Keratinocyte (primary cell): ENCODE measurements around the gene SLFN5. TPM values are rescaled to one million over a fixed set of nuclear protein-coding genes. Genes with fewer than 3 reads are reported as not detected.

ENCODE experiments used
- DNase-seq: peaks from one replicate; pipeline ENCODE4 v3.0.0-alpha.2; 2011; ENCODE audit warnings: low read depth, missing footprints, low spot score
- FAIRE-seq: peaks from 2 replicates; lab custom pipeline; 2011; peaks lifted over from hg19 to GRCh38; lab: Jason Lieb, UNC
- H2AFZ ChIP-seq: 2 replicates; pipeline ENCODE4 v1.6.0; 2012; ENCODE audit warnings: low read length, control low read depth, inconsistent platforms; ENCODE audit not compliant: control insufficient read depth
- H3K27ac ChIP-seq: 2 replicates; pipeline ENCODE4 v1.5.1; 2011; ENCODE audit warnings: low read length; ENCODE audit not compliant: control insufficient read depth, insufficient read depth
- H3K27me3 ChIP-seq: 3 replicates; pipeline ENCODE4 v1.6.0; 2011; ENCODE audit warnings: low read length; ENCODE audit not compliant: control insufficient read depth, insufficient read depth; ENCODE audit errors: extremely low read depth
- H3K36me3 ChIP-seq, 2 experiments: 2 replicates in 1 of 2; 3 replicates in 1 of 2; pipeline ENCODE4 v1.5.1; 2011; ENCODE audit warnings: low read length in 2 of 2, mild to moderate bottlenecking in 1 of 2; ENCODE audit not compliant: control insufficient read depth in 2 of 2, insufficient read depth in 2 of 2; ENCODE audit errors: extremely low read depth in 1 of 2
- H3K4me1 ChIP-seq: 3 replicates; pipeline ENCODE4 v1.5.1; 2011; ENCODE audit warnings: low read length; ENCODE audit not compliant: control insufficient read depth, insufficient read depth; ENCODE audit errors: extremely low read depth
- H3K4me2 ChIP-seq: 3 replicates; pipeline ENCODE4 v1.6.0; 2011; ENCODE audit warnings: low read depth, low read length; ENCODE audit not compliant: control insufficient read depth, insufficient read depth; ENCODE audit errors: extremely low read depth
- H3K4me3 ChIP-seq, 3 experiments: fragments of 200-600 bp in 1 of 3; sonication (generic) in 1 of 3; 2 replicates in 2 of 3; 3 replicates in 1 of 3; pipeline ENCODE4 v1.5.1; 2011 to 2016; ENCODE audit warnings: low read length in 3 of 3, mild to moderate bottlenecking in 3 of 3, control low read depth in 2 of 3, inconsistent platforms in 1 of 3, low read depth in 1 of 3, mixed read lengths in 1 of 3, mixed run types in 1 of 3, moderate library complexity in 1 of 3; ENCODE audit not compliant: control insufficient read depth in 2 of 3, insufficient read depth in 2 of 3; ENCODE audit errors: extremely low read depth in 1 of 3
- H3K79me2 ChIP-seq: 2 replicates; pipeline ENCODE4 v1.6.0; 2012; ENCODE audit warnings: low read length; ENCODE audit not compliant: control insufficient read depth, insufficient read depth
- H3K9ac ChIP-seq: 3 replicates; pipeline ENCODE4 v1.6.0; 2011; ENCODE audit warnings: low read length; ENCODE audit not compliant: control insufficient read depth, insufficient read depth; ENCODE audit errors: extremely low read depth
- H3K9me1 ChIP-seq: 3 replicates; pipeline ENCODE4 v1.6.0; 2011; ENCODE audit warnings: low read length; ENCODE audit not compliant: control insufficient read depth, insufficient read depth; ENCODE audit errors: extremely low read depth
- H3K9me3 ChIP-seq: 2 replicates; pipeline ENCODE4 v1.5.1; 2012; ENCODE audit warnings: low read depth, low read length; ENCODE audit not compliant: control insufficient read depth
- H4K20me1 ChIP-seq: 3 replicates; pipeline ENCODE4 v1.6.0; 2011; ENCODE audit warnings: low read length; ENCODE audit not compliant: control insufficient read depth, insufficient read depth; ENCODE audit errors: extremely low read depth
- EZH2 ChIP-seq: IDR thresholded peaks from one replicate; pipeline ENCODE4 v1.6.1; 2012; ENCODE audit warnings: inconsistent platforms, mild to moderate bottlenecking, low read length, moderate library complexity
- dilution Hi-C: fragments of 300-500 bp; cut with MboI; formaldehyde crosslinking; loops from one replicate; pipeline ENCODE4 v1.7.0; 2020; ENCODE audit warnings: low sequenced_read_pairs; ENCODE audit not compliant: extremely low pct_ligation_motif_present
- polyA plus RNA-seq, 5 experiments: library from polyadenylated mRNA; depleted of rRNA in 3 of 5; stranded (reverse) in 3 of 5; stranded (forward) in 1 of 5; unstranded in 1 of 5; fragments of >200 nt; gene quantifications; 1 replicate in 1 of 5; 2 replicates in 3 of 5; 3 replicates in 1 of 5; pipeline versions ENCODE4 v1.2.1 to v1.2.3, GENCODE V29; 2011 to 2012; ENCODE audit warnings: missing spikeins in 2 of 5, low read depth in 1 of 5, low replicate concordance in 1 of 5
- TF ChIP-seq, protein P1 (sequence below), 3 experiments: IDR thresholded peaks in 1 of 3; conservative IDR thresholded peaks in 1 of 3; optimal IDR thresholded peaks in 1 of 3; 2 replicates in 2 of 3; 3 replicates in 1 of 3; pipeline versions ENCODE3 to v1.5.1; 2011; ENCODE audit warnings: low read length in 3 of 3, mild to moderate bottlenecking in 3 of 3, moderate library complexity in 2 of 3, control low read depth in 1 of 3, inconsistent platforms in 1 of 3; ENCODE audit not compliant: insufficient read depth in 2 of 3; ENCODE audit errors: extremely low read depth in 1 of 3

The SLFN5 gene
- polyA plus RNA-seq, 1 donor (not counting 4 experiments of a cell fraction or from before 2014, with no cell fraction given), result 79.9 TPM

DNA sequence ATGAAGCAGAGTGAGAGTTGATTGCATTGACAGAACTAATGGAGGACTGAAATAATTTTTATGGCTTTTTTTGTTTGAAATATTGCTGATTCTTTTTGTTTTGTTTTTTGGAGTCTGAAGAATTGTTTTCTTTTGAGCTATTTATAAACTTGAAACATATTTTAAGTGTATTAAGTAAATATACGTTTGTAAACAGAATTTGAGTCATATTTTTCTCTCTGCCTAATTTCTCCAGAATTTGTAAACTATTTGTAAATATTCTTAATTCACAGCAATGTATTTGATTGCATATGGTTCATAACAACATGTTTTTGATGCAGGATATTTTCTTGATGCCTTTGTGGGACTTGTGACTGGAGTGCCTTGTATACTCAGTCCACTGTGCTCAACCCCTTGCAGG is 79.9 kb downstream of the SLFN5 start:
- no peak overlapping the region for H3K27ac ChIP-seq
- dilution Hi-C loops, result no loop called here
- no peak overlapping the region for H3K4me2 ChIP-seq
- H4K20me1 ChIP-seq, result no peaks in the 10 kb centered on the region
- no peak for DNase-seq
- H2AFZ ChIP-seq, result no peak overlapping the region
- no peaks in the 10 kb centered on the region for H3K9me3 ChIP-seq
- no peaks in the 10 kb centered on the region for H3K27me3 ChIP-seq
- no peaks in the 10 kb centered on the region for H3K4me1 ChIP-seq
- no peaks in the 10 kb centered on the region for H3K79me2 ChIP-seq
- H3K36me3 ChIP-seq, result no peaks in the 10 kb centered on the region
- FAIRE-seq, result no peak
- no peaks in the 10 kb centered on the region for H3K9me1 ChIP-seq
- no peak overlapping the region for H3K4me3 ChIP-seq
- no peak overlapping the region for H3K9ac ChIP-seq
- no peak for TF ChIP-seq EZH2
- TF ChIP-seq, protein P1, sequence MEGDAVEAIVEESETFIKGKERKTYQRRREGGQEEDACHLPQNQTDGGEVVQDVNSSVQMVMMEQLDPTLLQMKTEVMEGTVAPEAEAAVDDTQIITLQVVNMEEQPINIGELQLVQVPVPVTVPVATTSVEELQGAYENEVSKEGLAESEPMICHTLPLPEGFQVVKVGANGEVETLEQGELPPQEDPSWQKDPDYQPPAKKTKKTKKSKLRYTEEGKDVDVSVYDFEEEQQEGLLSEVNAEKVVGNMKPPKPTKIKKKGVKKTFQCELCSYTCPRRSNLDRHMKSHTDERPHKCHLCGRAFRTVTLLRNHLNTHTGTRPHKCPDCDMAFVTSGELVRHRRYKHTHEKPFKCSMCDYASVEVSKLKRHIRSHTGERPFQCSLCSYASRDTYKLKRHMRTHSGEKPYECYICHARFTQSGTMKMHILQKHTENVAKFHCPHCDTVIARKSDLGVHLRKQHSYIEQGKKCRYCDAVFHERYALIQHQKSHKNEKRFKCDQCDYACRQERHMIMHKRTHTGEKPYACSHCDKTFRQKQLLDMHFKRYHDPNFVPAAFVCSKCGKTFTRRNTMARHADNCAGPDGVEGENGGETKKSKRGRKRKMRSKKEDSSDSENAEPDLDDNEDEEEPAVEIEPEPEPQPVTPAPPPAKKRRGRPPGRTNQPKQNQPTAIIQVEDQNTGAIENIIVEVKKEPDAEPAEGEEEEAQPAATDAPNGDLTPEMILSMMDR (optimal IDR thresholded peaks at IDR 0.05 in 1 of 3, IDR thresholded peaks at IDR 0.05 in 1 of 3, conservative IDR thresholded peaks at IDR 0.05 in 1 of 3; ENCODE audit: extremely low read depth in 1 of 3, insufficient read depth in 2 of 3, low read length in 3 of 3), result no peak

Other genes with a start within 250 kb of the SLFN5 start
- 10.7 to 17.0 TPM (median 13.5 TPM) in 3 replicates for gene RFFL, start 179.4 kb upstream of the SLFN5 start, polyA plus RNA-seq
- gene RAD51D, start 123.2 kb upstream of the SLFN5 start, polyA plus RNA-seq, result 2.7 to 8.2 TPM (median 4.9 TPM) in 3 replicates
- not detected in 3 replicates for gene FNDC8, start 121.5 kb upstream of the SLFN5 start, polyA plus RNA-seq
- 13.5 to 18.6 TPM (median 16.0 TPM) in 3 replicates for gene NLE1, start 100.8 kb upstream of the SLFN5 start, polyA plus RNA-seq
- gene UNC45B, start 95.3 kb upstream of the SLFN5 start, polyA plus RNA-seq, result 0.03 to 0.04 TPM in 2 of 3 replicates, not detected in the other
- gene SLC35G3, start 48.7 kb upstream of the SLFN5 start, polyA plus RNA-seq, result not detected in 3 replicates
- 1.4 to 5.0 TPM (median 3.5 TPM) in 3 replicates for gene SLFN11, start 130.5 kb downstream of the SLFN5 start, polyA plus RNA-seq
- gene SLFN12, start 189.4 kb downstream of the SLFN5 start, polyA plus RNA-seq, result 9.8 to 15.2 TPM (median 11.5 TPM) in 3 replicates
- gene SLFN13, start 205.7 kb downstream of the SLFN5 start, polyA plus RNA-seq, result 0.73 to 1.4 TPM (median 1.0 TPM) in 3 replicates